Right forelimb (tissue), 1 donor: ENCODE measurements around the gene TTC16.

Experiments
- DNase-seq: peaks from one replicate; pipeline ENCODE4 v3.0.0-alpha.2; 2018

TTC16 gene

DNA sequence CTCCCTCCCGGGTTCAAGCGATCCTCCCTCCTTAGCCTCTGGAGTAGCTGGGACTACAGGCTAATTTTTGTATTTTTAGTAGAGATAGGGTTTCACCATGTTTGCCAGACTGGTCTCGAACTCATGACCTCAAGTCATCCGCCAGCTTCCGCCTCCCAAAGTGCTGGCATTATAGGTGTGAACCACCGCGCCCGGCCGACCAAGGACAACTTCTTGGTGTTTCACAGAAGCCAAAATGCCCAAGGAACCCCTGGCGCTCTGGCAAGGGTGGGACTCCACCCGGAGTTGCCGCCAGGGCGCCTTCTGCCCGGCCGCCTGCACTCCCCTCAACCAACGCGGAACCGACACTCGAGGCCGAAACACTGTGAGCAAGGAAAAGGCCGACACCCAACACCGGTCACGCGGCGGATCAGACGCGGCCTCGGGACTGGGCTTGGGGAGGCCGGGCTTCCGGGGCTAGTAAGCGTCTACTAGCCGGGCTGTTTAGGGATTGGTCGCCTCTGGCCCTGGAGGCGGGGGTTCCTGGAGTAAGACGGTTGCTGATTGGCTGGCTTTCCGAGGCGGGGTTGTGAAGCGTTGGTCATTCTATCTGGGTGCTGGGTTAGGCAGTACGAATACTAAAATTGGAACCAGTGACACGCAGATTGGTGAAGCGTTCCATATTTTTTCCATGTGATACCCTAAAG is 16.8 kb upstream of the TTC16 start:
- DNase-seq = peak; percentile 95

DNA sequence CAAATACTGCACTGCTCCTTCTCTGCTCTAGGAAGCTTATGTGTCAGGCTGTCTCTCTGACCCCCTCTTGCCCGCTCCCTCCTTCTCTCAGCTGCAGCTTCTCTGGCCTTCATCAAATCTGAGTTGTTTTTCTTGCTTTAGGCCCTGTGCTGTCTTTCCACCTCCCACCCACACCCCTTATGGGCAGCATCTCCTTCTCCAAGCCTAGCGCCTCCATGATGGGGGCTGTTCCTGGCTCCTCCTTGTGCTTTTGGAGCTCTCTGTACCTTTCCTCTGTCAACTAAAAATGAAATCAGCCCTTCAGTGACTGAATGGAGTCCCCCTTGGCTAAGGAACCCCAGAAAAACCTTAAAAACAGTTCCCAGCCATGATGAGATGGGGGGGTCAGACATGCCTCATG is 15.7 kb upstream of the TTC16 start:
- DNase-seq = no peak

DNA sequence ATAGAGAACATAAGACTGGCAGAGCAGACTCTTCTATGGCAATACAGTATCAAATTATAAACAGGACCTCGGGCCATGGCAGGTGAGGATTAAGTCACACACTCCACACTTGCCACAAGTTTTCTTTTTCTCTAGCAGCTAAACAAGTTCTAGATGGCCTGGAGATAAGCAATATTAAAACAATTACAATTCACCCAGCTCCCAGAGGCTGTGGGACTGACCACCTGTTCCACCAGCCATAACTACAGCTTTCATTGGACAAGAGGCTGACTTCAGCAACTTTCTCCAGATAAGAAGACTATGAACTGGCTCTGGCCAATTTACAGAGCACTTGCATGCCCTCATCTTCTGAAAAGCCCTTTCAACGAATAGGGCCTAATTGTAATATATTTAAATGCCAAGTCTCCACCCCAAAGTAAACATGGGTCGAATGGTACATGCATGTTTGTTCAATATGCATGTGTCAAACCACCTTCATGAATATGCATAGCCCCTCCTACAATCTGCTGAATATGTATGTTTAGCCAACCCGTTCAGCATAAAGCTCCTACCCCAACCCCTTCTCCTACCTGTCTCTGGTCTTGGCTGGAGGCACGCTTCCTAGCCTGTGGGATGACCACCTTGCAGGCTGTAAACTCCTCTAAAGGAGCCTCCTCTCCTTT is 15.2 kb upstream of the TTC16 start:
- no peak for DNase-seq

DNA sequence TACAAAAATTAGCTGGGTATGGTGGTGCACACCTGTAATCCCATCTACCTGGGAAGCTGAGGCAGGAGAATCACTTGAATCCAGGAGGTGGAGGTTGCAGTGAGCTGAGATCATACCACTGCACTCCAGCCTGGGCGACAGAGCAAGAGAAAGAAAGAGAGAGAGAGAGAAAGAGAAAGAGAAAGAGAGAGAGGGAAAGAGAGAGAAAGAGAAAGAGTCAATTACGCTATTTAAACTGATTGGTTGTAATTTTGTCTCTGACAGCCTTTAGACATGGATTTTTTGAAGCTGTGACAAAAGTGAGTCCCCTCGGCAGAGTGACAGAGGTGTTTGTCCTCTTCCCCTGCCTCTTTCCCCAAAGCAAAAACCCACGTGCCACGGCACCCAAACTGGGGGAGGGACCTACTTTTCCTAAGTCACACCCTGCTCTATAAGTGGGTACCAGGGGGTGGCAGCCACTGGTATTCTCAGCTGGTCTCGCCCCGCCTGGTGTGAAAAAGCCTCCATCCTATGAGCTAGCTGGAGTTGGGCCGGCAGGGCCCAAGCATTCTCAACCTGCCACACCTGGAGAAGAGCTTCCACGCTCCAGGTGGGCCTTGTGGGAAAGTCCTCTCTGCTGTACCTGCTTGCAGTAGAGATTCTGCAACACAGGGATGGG is 12.5 kb upstream of the TTC16 start:
- DNase-seq = no peak

DNA sequence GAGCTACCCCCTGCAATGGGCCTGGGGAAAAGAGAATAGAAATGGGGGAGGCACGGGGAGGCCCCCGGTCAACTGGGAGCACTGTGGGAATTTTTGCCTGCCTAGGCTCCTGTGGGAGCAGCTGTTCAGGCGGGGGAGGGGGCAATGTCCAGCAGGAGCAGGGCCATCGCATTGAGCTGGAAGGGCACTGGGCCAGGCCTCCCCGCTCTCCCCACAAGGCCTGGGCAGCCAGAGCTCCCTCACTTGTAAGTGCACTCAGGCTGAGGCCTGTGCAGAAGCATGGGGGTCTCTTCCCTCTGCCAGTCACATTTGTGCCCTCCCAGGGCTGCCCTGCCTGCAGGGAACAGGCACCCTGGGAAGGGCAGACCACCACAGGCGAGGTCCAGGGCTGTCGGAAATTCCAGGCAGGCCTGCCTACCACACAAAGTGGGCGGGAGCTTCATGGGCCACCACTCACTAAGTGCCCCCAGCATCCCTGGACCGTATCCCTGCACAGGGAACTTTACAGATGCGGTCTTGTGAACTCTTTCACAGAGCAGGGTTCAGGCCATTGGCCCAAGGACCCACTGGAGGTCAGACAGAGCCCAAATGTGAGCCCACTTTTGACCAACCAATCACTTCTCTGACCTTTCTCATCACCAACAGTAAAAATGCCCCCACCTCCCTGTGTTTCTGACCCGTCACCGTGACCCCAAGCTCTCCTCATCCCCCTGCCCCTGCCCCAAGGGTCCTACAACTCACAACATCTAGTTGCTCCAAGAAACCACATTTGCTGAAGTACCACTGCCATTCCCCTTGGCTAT is 10.1 kb upstream of the TTC16 start:
- no peak for DNase-seq

DNA sequence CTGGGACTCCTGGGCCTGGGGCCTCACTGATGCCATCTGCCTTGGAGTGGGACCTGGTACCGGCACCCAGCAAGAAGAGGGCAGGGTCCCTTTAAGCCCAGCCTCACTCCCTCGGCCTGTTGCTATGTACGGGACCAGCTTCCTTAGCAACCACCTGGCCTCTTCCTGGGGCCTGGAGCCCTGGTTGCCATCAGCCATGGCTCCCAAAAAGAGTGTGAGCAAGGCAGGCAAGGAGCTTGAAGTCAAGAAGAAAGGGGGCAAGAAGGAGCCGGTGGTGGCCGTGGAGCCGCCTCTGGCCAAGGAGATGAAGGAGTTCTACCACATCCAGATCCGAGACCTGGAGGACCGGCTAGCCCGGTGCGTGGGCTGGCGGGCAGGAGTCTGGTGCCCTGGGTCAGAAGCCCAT is 9.0 kb upstream of the TTC16 start, which contains the start of gene CFAP157:
TSS of gene CFAP157 (plus strand) at position 153 of the 406 bp plus-strand sequence. CDS start at position 197, 44 bp downstream.
- DNase-seq = no peak

DNA sequence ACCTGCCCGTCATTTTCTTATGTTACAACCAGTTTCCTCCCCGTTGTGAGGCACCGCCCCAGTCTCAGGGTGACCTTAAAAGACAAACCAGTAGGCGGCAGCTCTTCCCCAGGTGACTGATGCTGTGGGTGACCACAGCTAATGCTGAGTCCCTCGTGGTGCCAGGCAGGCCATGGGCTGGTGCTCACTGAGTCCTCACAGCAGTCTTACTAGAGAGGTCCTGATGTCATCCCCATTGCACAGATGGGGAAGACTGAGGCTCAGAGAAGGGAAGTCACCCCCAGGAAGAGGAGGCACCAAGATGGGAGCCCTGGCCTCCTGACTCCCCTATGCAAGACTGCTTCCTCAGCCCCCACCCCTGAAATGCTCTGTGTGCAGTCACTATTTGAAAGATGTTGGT is 8.1 kb upstream of the TTC16 start:
- DNase-seq = no peak

DNA sequence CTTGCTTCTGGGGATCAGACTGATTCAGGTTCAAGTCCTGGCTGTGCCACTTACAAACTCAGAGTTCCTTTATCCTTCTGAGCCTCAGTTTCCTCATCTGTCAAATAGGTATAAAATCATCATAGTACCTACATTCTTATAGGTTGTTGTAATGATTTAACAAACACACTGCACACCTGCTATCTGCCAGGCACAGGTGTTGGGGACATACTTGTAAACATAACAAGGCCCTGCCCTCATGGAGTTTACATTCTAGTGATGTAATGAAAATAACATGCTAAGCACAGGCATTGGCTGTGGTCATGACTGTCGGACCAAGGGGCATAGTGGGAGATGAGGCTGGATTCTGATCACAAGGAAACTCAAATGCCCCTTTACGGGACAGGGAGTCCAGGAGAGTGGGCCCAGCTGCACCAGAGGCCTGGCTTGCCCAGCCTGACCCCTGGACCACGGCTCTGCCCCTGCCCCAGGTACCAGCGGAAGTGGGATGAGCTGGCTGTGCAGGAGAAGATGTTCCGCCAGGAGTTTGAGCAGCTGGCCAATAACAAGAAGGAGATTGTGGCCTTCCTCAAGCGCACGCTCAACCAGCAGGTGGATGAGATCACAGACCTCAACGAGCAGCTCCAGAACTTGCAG is 6.8 kb upstream of the TTC16 start:
- DNase-seq = no peak

DNA sequence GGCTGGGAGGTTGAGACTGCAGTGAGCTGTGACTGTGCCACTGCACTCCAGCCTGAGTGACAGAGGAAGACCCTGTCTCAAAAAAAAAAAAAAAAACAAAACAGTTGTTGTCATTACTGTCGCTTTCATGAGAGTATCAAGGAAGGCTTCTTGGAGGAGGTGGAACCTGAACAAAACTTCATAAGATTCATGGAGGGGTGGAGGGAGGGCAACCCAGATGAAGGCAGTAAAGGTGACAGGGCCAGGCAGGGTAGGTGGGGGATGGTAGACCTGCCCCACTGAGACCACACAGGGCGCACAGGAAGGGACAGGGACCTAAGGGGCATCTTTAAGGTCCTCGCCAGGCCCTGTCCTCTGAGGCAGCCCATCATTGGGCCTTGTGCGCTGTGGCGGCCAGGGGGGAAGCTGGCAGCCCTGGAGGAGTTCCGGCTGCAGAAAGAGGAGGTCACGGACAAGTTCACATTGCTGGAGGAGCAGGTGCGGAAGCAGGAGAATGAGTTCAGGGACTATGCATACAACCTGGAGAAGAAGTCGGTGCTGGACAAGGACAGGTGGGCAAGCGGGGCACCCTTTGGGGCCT is 5.6 kb upstream of the TTC16 start:
- DNase-seq = no peak

DNA sequence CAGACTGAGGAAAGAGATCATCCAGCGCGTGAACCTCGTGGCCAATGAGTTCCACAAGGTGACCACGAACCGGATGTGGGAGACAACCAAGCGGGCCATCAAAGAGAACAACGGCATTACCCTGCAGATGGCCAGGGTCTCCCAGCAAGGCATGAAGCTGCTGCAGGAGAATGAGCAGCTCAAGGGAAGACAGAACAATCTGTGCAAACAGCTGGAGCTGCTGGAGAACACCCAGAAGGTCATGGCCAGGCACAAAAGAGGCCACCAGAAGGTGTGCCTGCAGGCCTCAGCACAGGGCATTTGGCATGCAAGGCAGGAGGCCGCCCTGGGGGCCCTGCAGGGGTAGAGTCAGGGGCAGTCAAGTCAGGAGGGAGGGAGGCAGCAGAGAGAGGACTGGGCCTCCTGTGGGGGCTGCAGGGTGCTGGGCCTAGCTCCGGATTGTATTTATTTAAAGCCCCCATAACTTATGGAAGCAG is 4.6 kb upstream of the TTC16 start:
- DNase-seq = no peak

DNA sequence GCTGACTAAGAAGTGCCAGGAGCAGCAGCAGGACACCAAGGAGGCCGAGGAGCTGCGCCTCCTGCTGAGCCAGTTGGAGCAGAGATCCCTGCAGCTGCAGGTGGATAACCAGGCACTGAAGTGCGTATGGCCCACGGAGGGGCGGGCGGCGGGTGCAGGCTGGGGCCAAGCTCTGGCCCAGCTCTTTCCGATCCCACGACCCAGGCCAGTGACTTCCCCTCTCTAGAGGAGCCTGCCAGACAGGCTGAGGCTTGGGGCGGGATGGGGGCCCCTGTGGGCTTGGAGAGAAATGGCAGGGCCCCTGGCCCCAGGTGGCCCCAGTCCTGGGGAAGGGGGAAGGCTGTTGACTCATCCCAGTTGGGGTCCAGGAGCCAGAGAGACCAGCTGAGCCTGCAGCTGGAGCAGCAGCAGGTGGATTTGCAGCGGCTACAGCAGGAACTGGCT is 4.0 kb upstream of the TTC16 start:
- no peak for DNase-seq

DNA sequence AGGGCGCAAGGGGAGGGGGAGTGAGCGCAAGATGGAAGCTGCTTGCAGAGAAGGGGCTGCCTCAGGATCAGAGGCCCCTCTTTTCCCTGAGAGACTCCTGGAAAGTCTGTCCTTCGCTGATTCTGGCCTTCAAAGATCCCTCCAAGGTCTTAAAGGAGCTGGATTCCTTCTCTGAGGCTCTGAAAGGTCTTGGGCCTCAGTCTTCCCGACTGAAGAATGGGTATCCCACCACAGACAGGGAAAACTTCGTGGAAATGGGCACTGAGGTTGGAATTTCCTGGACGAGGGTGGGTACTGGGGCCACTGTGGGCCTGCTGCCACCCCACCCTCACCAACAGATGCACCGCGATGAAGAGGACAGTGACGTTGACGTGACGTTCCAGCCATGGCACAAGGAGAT is 3.5 kb upstream of the TTC16 start:
- DNase-seq = no peak

DNA sequence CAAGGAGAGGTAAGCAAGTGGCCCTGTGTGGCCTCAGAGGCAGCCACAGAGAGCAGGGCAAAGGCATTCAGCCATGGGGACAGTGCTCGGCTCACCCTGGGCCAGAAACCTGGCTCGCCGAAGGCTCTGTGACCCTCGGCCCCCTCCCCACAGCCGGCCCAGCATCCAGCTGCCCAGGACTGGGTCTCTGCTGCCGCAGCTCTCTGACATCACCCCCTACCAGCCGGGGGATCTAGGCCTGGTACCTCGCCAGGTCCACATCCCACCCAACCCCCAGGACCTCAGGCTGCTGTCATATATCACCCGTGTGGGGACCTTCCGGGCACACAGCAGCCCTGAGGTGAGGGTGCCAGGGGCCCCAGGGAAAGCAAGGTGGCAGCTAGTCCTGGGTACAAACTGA is 3.0 kb upstream of the TTC16 start:
- no peak for DNase-seq

DNA sequence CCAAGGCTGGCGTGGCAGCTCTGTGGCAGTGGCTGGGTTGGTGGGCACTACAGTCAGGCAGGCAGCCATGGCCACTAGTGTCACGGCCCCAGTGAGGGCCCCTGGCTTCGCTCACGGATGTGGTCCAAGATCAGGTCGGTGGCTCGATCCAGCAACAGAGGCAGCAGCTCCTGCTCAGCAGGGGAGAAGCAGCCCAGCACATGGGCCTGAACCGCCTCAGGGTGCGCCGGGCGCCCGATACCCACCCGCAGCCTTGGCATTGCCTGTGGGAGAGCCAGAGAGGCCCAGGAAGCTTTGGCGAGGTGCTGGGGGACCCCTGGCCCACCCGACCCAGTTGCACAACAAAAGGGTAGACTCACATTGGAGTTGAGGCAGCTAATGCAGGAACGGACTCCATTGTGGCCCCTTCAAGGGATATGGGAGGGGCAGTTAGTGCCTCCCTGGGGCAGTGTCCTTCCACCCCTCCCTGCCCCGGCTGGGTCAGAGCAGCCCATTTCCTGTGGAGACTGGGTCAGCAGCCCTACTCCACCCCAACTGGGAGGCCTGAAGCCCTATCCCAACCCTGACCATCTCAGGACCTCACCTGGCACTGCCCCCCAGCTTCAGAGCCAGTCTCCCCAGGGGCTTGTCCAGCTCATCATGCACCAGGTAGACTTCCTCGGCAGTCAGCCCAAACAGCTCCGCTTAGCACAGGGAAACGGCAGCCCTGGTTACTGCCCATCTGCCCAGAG is 1.7 kb upstream of the TTC16 start:
- no peak for DNase-seq

DNA sequence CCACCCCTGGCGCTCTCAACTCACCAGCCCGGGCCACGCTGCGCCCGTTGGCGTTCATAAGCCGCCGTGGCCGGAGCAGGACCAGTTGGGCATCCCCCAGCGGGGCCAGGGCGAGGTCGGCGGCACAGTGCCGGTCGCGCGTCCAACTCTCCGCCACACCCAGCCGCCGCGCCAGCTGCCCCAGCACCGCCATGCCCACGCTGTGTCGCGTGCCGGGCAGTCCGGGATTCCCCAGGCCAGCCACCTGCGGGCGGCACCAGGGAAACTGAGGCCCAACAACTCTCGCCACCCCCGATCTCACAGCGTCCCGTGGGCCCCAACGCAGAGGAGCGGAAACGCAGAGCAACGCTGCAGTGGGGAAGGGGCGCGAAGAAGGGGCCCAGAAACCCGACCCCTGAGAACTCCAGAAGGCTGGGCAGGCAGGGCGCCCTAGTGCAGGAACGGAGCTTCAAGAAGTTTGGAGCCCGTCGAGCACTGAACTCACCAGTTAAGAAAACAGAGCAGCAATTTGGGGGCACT is 869 bp upstream of the TTC16 start:
- DNase-seq = no peak

DNA sequence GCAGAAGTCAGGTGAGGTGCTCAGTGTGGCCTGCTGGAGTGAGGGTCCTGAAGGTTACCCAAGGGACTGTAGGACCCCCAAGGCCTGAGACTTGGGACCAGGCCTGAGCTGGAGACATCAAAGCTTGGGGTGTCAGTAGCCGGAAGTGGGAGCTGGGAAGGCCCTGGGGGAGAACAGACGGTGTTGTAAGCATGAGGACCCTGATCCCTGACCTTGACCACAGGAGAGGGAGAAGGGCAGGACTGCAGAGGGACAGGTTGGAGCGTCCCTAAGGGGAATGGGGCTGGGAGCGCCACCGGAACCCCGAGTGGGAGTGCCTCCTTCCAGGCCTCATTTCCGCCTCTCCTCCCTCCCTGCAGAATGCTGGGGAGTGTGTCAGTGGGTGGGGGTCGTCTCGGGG is 533 bp downstream of the TTC16 start:
- DNase-seq = no peak

DNA sequence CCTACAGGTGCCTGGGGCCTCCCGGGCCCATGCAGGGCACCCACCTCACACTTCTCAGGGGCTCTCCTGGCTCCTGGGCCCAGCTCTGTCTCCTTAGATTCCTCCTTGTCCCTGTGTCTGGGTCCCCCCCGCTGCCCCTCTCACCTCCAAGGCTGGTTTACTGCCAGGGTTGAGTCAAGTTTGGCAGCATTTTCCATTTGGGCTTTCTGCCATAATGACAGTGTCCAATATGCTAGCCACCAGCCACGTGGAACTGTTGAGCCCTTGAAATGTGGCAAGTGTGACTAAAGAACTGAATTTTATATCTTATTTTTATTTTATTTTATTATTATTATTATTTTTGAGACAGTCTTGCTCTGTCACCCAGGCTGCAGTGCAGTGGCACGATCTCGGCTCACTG is 1.9 kb downstream of the TTC16 start:
- no peak for DNase-seq

DNA sequence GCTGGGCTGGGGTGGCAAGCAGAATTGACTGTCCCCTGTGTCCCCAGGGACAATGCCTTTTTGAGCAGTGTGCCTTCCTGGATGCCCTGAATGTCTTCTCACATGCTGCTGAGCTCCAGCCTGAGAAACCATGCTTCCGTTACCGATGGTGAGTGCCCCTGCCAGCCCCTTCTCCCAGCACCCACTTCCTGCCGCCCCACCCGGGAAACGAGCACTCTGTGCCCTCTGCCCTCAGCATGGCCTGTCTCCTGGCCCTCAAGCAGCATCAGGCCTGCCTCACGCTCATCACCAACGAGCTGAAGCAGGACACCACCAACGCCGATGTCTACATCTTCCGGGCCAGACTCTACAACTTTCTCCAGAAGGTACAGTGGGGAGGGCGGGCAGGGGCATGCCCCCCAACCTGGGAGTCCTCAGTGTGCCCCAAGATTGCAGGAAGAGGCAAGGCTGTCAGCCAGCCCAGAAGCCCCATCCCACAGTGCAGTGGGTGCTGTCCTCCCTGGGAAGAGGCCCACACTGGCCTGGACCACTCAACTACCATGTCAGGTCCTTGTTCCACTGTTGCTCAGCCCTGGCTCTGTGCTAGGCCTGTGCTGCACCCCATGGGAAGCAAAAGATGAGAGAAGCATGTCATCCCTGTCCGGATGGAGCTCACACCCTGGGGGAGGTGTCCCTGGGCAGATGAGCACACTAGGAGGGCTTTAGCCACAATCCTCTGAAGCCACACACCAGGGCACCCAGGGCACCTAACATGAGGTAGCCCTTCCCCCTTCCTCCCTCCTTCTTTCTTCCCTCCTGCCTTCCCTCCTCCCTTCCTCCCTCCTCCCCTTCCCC is 4.4 kb downstream of the TTC16 start:
- no peak for DNase-seq

DNA sequence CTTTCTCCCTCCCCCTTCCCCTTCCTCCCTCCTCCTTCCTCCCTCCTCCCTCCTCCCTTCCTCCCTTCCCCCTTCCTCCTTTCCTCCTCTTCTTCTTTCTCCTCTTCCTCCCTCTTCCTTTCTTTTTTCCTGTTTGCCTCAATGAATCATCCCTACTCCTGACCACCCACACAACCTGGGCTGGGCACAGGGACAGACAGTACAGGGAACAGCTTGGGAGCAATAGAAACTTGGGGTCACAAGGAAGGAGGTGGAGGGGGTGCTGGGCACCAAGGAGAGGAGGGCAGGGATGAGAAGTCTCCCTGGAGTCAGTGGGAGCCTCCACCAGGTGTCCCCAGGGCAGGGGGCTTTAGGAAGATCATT is 5.0 kb downstream of the TTC16 start:
- DNase-seq = no peak

DNA sequence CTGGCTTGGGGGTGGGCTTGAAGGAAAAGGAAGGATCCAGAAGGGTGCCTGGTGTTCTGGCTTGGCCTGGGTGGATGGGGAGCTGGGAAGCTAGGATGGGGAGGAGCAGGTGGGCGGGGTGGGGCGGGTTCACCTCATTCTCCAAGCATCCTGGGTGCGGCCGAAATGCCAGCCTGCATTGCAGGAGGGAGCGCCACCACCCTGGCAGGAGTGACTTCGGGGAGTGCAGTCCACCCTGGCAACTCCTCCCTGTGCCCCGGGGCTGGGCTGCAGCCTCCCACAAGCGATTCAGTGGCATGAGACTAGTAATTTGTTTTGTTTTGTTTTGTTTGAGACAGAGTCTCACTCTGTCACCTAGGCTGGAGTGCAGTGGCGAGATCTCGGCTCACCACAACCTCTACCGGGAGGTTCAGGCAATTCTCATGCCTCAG is 5.5 kb downstream of the TTC16 start:
- DNase-seq = no peak
